Muscle layer of colon (tissue), 2 donors: ENCODE data around the gene PHF21B.
"Not testable (repeated sequence)": the region's sequence is repeated elsewhere in the genome, so short reads cannot be mapped to it uniquely, and the experiment has no call there.

Source experiments
- H3K27ac ChIP-seq: one replicate; pipeline ENCODE4 v1.7.0; 2013; ENCODE audit warnings: low read depth, mild to moderate bottlenecking, low read length, moderate library complexity
- H3K27me3 ChIP-seq, 2 donors: one replicate each; pipeline ENCODE4 v1.7.0; 2013; ENCODE audit warnings: low read length in 2 of 2, mild to moderate bottlenecking in 2 of 2; ENCODE audit not compliant: insufficient read depth in 2 of 2, control insufficient read depth in 1 of 2
- H3K36me3 ChIP-seq: one replicate; pipeline ENCODE4 v1.7.0; 2013; ENCODE audit warnings: mild to moderate bottlenecking, low read length; ENCODE audit not compliant: insufficient read depth
- H3K4me1 ChIP-seq: one replicate; pipeline ENCODE4 v1.7.0; 2013; ENCODE audit warnings: mild to moderate bottlenecking, low read length; ENCODE audit not compliant: insufficient read depth
- H3K4me3 ChIP-seq, 2 donors: one replicate each; pipeline ENCODE4 v1.7.0; 2013; ENCODE audit warnings: low read length in 2 of 2, low read depth in 1 of 2, mild to moderate bottlenecking in 1 of 2, moderate library complexity in 1 of 2
- H3K9ac ChIP-seq: one replicate; pipeline ENCODE4 v1.7.0; 2013; ENCODE audit warnings: low read length
- H3K9me3 ChIP-seq: one replicate; pipeline ENCODE4 v1.7.0; 2013; ENCODE audit warnings: mild to moderate bottlenecking, low read length
- donor health status: abdominal sarcoma.
- donor health status: Adenocarcinoma of cecum.

PHF21B gene

GRCh38 chr22:44870021-44870420, 139.8 kb downstream of the PHF21B start:
- no peaks in the 10 kb centered on the region for H3K4me1 ChIP-seq
- H3K27me3 ChIP-seq, result peaks cover 0 to 6% of the 10 kb centered on the region in 2 donors

DNA sequence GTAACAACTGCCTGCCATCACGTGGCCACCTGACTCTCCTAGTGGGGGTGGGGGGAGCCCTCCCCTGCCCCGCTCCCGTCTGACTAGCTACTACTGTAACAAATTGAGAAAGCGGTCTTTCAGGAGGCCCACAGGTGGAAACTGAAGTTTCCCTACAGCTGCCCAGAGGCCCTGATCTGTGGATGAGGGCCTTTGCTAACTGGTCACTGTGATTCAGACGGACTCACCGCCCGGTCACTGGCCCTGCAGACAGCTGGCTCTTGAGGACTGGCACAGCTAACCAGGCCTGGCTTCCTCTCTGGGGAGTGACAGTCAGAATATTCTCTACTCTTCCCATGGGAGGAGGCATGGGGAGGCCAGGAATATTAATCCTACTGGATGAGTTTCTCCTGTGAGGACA, 140.6 kb downstream of the PHF21B start:
- Histone ChIP-seq H3K36me3 (no peaks in the 10 kb centered on the region), H3K27ac (no peak overlapping the region), H3K4me1 (no peaks in the 10 kb centered on the region), H3K4me3 (no peak overlapping the region), H3K9ac (no peak overlapping the region), H3K9me3 (no peaks in the 10 kb centered on the region), H3K27me3 (peaks cover 0 to 6% of the 10 kb centered on the region in 2 donors)

More at GRCh38 chr22:44870021-44870420, 139.8 kb downstream of the PHF21B start:
- Histone ChIP-seq H3K9ac (no peak overlapping the region), H3K9me3 (no peaks in the 10 kb centered on the region), H3K27ac (no peak overlapping the region), H3K4me3 (no peak overlapping the region), H3K36me3 (no peaks in the 10 kb centered on the region)

DNA sequence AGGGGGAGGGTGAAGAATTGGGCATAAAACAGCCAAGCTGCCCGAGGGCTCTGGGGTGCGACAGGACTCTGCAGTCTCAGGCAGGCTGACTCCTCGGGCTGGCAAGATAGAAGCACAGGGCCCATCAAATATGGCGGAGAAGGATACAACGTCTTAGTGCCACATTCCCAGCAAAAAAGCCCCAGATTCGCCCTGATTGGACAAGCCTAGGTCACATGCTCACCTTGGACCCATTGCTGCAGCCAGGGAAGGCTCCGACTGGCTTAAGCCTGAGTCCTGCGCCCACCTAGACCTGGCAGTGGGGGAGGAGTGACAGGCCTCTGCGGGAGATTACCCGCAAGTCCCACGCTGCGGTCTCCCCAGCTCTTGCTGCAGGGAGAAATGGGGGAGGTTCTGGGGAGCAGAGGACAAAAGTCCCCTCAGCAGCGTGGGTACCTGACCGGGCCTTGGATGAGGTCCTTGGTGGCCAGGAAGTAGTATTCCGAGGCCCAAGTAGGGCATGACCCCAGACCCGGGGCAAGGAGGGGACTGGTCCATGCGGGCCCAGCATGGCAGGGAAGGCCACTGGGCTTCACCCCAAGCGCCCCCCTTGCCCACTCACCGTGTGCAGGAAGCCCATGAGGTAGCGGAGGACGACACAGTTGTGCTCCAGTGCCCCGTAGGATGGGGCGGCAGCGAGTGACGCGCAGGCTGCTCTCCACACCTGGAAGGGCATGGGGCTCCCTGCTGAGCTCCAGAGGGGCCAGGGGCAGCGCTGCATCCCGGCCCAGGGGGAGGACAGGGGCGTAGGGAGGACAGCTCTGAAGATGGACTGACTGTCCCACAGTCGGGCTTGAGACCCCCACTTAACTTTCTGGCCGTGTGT, 144.4 kb downstream of the PHF21B start:
- no peak overlapping the region for H3K27ac ChIP-seq
- H3K27me3 ChIP-seq, result peaks cover 0 to 6% of the 10 kb centered on the region in 2 donors
- H3K4me3 ChIP-seq, result no peak overlapping the region
- no peaks in the 10 kb centered on the region for H3K4me1 ChIP-seq
- H3K9me3 ChIP-seq, result no peaks in the 10 kb centered on the region
- no peak overlapping the region for H3K9ac ChIP-seq
- H3K36me3 ChIP-seq, result no peaks in the 10 kb centered on the region

- H3K36me3 ChIP-seq, result no peaks in the 10 kb centered on the region
- no peak overlapping the region for H3K4me3 ChIP-seq
- H3K27me3 ChIP-seq, result peaks cover 0 to 6% of the 10 kb centered on the region in 2 donors
- no peaks in the 10 kb centered on the region for H3K4me1 ChIP-seq
- H3K27ac ChIP-seq, result no peak overlapping the region
- no peak overlapping the region for H3K9ac ChIP-seq
- H3K9me3 ChIP-seq, result no peaks in the 10 kb centered on the region
These were observed 146.6 kb downstream of the PHF21B start for GRCh38 chr22:44862981-44863860.

- Histone ChIP-seq H3K36me3 (no peaks in the 10 kb centered on the region), H3K9ac (no peak overlapping the region), H3K4me1 (no peaks in the 10 kb centered on the region), H3K27me3 (peaks cover 0 to 6% of the 10 kb centered on the region in 2 donors), H3K4me3 (no peak overlapping the region), H3K9me3 (no peaks in the 10 kb centered on the region), H3K27ac (no peak overlapping the region)
These were observed 147.5 kb downstream of the PHF21B start for GRCh38 chr22:44862281-44862680.

DNA sequence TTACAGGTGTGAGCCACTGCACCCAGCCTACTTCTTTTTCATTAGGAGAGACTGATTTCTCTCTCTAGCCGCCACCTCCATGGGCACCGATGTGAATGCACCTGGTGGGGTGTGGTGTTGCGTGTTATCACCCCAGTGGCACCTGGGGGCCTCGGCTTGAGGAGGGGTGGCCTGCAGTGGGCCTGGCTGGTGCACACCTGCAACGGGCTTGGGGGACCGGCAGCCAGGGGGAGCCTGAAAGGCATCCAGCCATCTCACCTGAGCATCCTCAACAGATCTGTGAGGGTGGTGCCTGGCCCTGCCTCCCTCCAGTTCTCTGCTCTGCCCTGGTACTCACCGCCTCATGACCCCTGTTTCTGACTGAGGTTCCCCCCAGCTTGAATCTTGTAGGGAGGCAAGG, 148.6 kb downstream of the PHF21B start:
- no peak overlapping the region for H3K9ac ChIP-seq
- H3K4me3 ChIP-seq, result no peak overlapping the region
- no peaks in the 10 kb centered on the region for H3K9me3 ChIP-seq
- no peaks in the 10 kb centered on the region for H3K4me1 ChIP-seq
- H3K36me3 ChIP-seq, result no peaks in the 10 kb centered on the region
- H3K27me3 ChIP-seq, result peaks cover 0 to 6% of the 10 kb centered on the region in 2 donors
- H3K27ac ChIP-seq, result no peak overlapping the region

DNA sequence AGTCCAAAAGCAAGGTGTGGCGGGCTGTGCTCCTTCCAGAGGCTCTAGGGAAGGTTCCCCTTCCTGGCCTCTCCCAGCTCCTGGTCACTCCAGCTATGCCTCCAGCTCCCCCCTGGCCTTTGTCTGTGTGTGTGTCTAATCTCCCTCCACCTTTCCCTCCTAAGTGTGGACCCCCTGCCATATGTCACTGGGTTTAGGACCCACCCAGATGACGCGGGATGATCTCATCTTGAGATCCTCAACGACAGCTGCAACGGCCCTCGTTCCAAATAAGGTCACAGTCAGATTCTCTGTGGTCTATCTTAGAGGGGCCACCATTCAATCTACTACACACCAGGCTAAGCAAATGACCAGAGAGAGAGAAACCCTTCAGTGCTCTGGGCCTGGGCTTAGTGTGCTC, 149.5 kb downstream of the PHF21B start:
- Histone ChIP-seq H3K9ac (no peak overlapping the region), H3K27ac (no peak overlapping the region), H3K4me1 (no peaks in the 10 kb centered on the region), H3K27me3 (no peaks in the 10 kb centered on the region), H3K9me3 (no peaks in the 10 kb centered on the region), H3K4me3 (no peak overlapping the region), H3K36me3 (no peaks in the 10 kb centered on the region)

DNA sequence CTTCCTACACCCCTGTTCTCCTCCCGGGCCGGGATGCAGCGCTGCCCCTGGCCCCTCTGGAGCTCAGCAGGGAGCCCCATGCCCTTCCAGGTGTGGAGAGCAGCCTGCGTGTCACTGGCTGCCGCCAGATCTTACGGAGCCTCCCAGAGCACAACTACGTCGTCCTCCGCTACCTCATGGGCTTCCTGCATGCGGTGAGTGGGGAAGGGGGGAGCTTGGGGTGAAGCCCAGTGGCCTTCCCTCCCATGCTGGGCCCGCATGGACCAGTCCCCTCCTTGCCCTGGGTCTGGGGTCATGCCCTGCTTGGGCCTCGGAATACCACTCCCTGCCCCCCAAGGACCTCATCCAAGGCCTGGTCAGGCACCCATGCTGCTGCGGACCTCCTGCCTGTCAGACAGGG, 150.2 kb downstream of the PHF21B start:
- H3K9ac ChIP-seq, result no peak overlapping the region
- no peak overlapping the region for H3K4me3 ChIP-seq
- H3K4me1 ChIP-seq, result no peaks in the 10 kb centered on the region
- no peaks in the 10 kb centered on the region for H3K36me3 ChIP-seq
- H3K27ac ChIP-seq, result no peak overlapping the region
- H3K9me3 ChIP-seq, result no peaks in the 10 kb centered on the region
- no peaks in the 10 kb centered on the region for H3K27me3 ChIP-seq

DNA sequence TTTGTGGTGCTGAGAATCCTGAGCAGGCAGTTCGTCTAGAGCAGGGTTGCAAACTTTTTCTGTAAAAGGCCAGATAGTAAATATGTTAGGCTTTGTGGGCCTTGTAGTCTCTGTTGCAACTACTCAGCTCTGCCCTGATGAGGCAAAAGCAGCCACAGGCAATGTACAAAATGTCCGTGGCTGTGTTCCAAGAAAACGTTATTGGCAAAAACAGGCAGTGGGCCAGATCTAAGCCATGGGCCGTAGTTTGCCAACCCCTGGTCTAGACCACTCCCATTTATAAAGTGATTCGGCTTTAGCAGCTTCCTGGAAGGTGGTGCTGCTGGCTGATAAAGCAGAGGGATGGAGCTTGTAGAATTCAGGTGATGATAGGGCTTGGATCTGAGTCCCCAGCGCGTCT, 151.0 kb downstream of the PHF21B start:
- H3K27ac ChIP-seq, H3K9ac ChIP-seq, H3K9me3 ChIP-seq, H3K4me1 ChIP-seq, H3K4me3 ChIP-seq, H3K36me3 ChIP-seq, H3K27me3 ChIP-seq: not testable (repeated sequence)

GRCh38 chr22:44855855-44856254, 153.9 kb downstream of the PHF21B start:
- H3K4me3 ChIP-seq, result no peak overlapping the region
- H3K9me3 ChIP-seq, result no peaks in the 10 kb centered on the region
- H3K27me3 ChIP-seq, result no peaks in the 10 kb centered on the region
- H3K9ac ChIP-seq, result no peak overlapping the region
- no peak overlapping the region for H3K27ac ChIP-seq
- no peaks in the 10 kb centered on the region for H3K4me1 ChIP-seq
- no peaks in the 10 kb centered on the region for H3K36me3 ChIP-seq

GRCh38 chr22:44854641-44855040, 155.2 kb downstream of the PHF21B start:
- H3K36me3 ChIP-seq, H3K4me1 ChIP-seq, H3K9ac ChIP-seq, H3K27me3 ChIP-seq, H3K9me3 ChIP-seq, H3K27ac ChIP-seq, H3K4me3 ChIP-seq: not testable (repeated sequence)
